Measurements from ENCODE around the gene PLAGL2. TPM values are rescaled to one million over a fixed set of nuclear protein-coding genes. Genes with fewer than 3 reads are reported as not detected.
A peak's percentile ranks its signal among the peaks of the same experiment; 100 is the strongest.

Gene PLAGL2
- total and polyA plus RNA-seq, 4 donors, result 1.3 to 7.2 (median 1.6) TPM

GRCh38 chr20:32231847-32232246 lies 24.3 kb upstream of the PLAGL2 start:
- TF ChIP-seq JUND (IDR thresholded peaks at IDR 0.05), result no peak
- TF ChIP-seq RAD21 (IDR thresholded peaks at IDR 0.05), result peak in 1 of 2 donors; percentile 26
- Histone ChIP-seq H3K4me3 (ENCODE audit: low read depth in 1 of 3, low read length in 3 of 3) (no peak overlapping the region), H3K4me1 (ENCODE audit: control insufficient read depth in 4 of 4, insufficient read depth in 4 of 4, low read length in 3 of 4) (peaks cover 16 to 53% (median 42%) of the 10 kb centered on the region in 4 donors), H3K27ac (ENCODE audit: low read depth in 1 of 2, low read length in 2 of 2) (peak overlapping the region in 1 of 2 donors; percentile 22), H3K27me3 (ENCODE audit: control insufficient read depth in 4 of 4, insufficient read depth in 4 of 4, low read length in 3 of 4) (no peaks in the 10 kb centered on the region), H3K9ac (ENCODE audit: low read depth in 1 of 2, low read length in 2 of 2) (no peak overlapping the region), H3K9me3 (ENCODE audit: control insufficient read depth in 4 of 4, low read length in 3 of 4) (no peaks in the 10 kb centered on the region), H3K36me3 (ENCODE audit: control insufficient read depth in 4 of 4, insufficient read depth in 3 of 4, low read depth in 1 of 4, low read length in 3 of 4) (peaks cover 4 to 41% (median 37%) of the 10 kb centered on the region in 4 donors)
- 70% methylated on average over 4 of the region's 4 CpGs for WGBS
- DNase-seq (ENCODE audit: low spot score), result no peak

DNA sequence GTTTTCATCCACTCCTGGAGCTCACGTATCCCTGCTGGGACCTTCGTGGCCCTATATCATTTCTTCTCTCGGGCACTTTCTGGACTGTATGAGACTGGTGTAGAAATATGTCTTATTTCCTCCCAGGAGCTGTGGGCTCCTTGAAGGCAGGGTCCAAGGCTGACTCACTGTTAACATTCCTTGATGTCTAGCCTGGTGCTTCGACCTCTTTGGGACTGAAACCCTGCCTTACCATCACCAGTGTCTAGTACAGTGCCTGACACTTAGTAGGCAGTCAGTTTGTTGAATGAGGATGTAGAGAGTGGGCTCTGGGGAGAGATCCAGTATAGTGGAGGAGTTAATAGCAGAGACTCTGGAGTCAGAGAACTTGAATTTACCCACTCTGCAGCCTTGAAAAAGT lies 23.7 kb upstream of the PLAGL2 start:
- no peak for DNase-seq (ENCODE audit: low spot score)
- no peak for TF ChIP-seq REST (IDR thresholded peaks at IDR 0.05)
- Histone ChIP-seq H3K4me1 (ENCODE audit: control insufficient read depth in 4 of 4, insufficient read depth in 4 of 4, low read length in 3 of 4) (peaks cover 16 to 53% (median 40%) of the 10 kb centered on the region in 4 donors), H3K9me3 (ENCODE audit: control insufficient read depth in 4 of 4, low read length in 3 of 4) (no peaks in the 10 kb centered on the region), H3K36me3 (ENCODE audit: control insufficient read depth in 4 of 4, insufficient read depth in 3 of 4, low read depth in 1 of 4, low read length in 3 of 4) (peaks cover 4 to 41% (median 37%) of the 10 kb centered on the region in 4 donors), H3K9ac (ENCODE audit: low read depth in 1 of 2, low read length in 2 of 2) (no peak overlapping the region), H3K27ac (ENCODE audit: low read depth in 1 of 2, low read length in 2 of 2) (no peak overlapping the region), H3K4me3 (ENCODE audit: low read depth in 1 of 3, low read length in 3 of 3) (no peak overlapping the region), H3K27me3 (ENCODE audit: control insufficient read depth in 4 of 4, insufficient read depth in 4 of 4, low read length in 3 of 4) (no peaks in the 10 kb centered on the region)
- WGBS, result 97% methylated on average over 4 of the region's 4 CpGs

GRCh38 chr20:32230707-32231106 lies 23.2 kb upstream of the PLAGL2 start:
- H3K27ac ChIP-seq (ENCODE audit: low read depth in 1 of 2, low read length in 2 of 2), result no peak overlapping the region
- 97% methylated on average over 13 of the region's 13 CpGs for WGBS
- TF ChIP-seq YY1 (IDR thresholded peaks at IDR 0.05) (no peak), RXRA (IDR thresholded peaks at IDR 0.05) (no peak), FOXA1 (IDR thresholded peaks at IDR 0.05) (no peak), RAD21 (IDR thresholded peaks at IDR 0.05) (no peak), MAX (IDR thresholded peaks at IDR 0.05) (no peak), JUND (IDR thresholded peaks at IDR 0.05) (no peak), GABPA (IDR thresholded peaks at IDR 0.05 in 1 of 2, conservative IDR thresholded peaks at IDR 0.05 in 1 of 2) (no peak), FOXA2 (IDR thresholded peaks at IDR 0.05) (no peak), SP1 (IDR thresholded peaks at IDR 0.05) (no peak), CTCF (IDR thresholded peaks at IDR 0.05; ENCODE audit: low read depth, low read length, missing input control) (no peak), HNF4A (conservative IDR thresholded peaks at IDR 0.05) (no peak), NR2F2 (IDR thresholded peaks at IDR 0.05) (no peak), ZBTB33 (IDR thresholded peaks at IDR 0.05) (no peak)
- TF ChIP-seq, protein P1, sequence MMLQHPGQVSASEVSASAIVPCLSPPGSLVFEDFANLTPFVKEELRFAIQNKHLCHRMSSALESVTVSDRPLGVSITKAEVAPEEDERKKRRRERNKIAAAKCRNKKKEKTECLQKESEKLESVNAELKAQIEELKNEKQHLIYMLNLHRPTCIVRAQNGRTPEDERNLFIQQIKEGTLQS (IDR thresholded peaks at IDR 0.05), result no peak
- H3K9ac ChIP-seq (ENCODE audit: low read depth in 1 of 2, low read length in 2 of 2), result no peak overlapping the region
- no peak for DNase-seq (ENCODE audit: low spot score)
- peaks cover 4 to 41% (median 35%) of the 10 kb centered on the region in 4 donors for H3K36me3 ChIP-seq (ENCODE audit: control insufficient read depth in 4 of 4, insufficient read depth in 3 of 4, low read depth in 1 of 4, low read length in 3 of 4)
- no peaks in the 10 kb centered on the region for H3K27me3 ChIP-seq (ENCODE audit: control insufficient read depth in 4 of 4, insufficient read depth in 4 of 4, low read length in 3 of 4)
- H3K9me3 ChIP-seq (ENCODE audit: control insufficient read depth in 4 of 4, low read length in 3 of 4), result no peaks in the 10 kb centered on the region
- no peak overlapping the region for H3K4me3 ChIP-seq (ENCODE audit: low read depth in 1 of 3, low read length in 3 of 3)
- peaks cover 13 to 48% (median 36%) of the 10 kb centered on the region in 4 donors for H3K4me1 ChIP-seq (ENCODE audit: control insufficient read depth in 4 of 4, insufficient read depth in 4 of 4, low read length in 3 of 4)
